HL-60/S4 (cell line): ENCODE data around the gene OPCML.

Source experiments
- in situ Hi-C: fragments of 300-500 bp; cut with MboI; formaldehyde crosslinking; loops from 2 replicates; pipeline ENCODE4 v1.14.3; 2022; ENCODE audit warnings: low sequenced_read_pairs

Gene OPCML

GRCh38 chr11:132650969-132651720 is 881.2 kb downstream of the OPCML start:
- in situ Hi-C loops, result no loop called here

- in situ Hi-C loops, result no loop called here
Measured at GRCh38 chr11:132649277-132649676, 883.0 kb downstream of the OPCML start.

- in situ Hi-C loops, result no loop called here
Measured at GRCh38 chr11:132648851-132649250, 883.5 kb downstream of the OPCML start.

GRCh38 chr11:132646890-132647289 is 885.4 kb downstream of the OPCML start:
- in situ Hi-C loops, result no loop called here

GRCh38 chr11:132644520-132645239 is 887.6 kb downstream of the OPCML start:
- in situ Hi-C loops, result no loop called here

- in situ Hi-C loops, result no loop called here
Measured at GRCh38 chr11:132643239-132643638, 889.1 kb downstream of the OPCML start.

GRCh38 chr11:132640952-132641351 is 891.3 kb downstream of the OPCML start:
- in situ Hi-C loops, result no loop called here

GRCh38 chr11:132639986-132640385 is 892.3 kb downstream of the OPCML start:
- in situ Hi-C loops, result no loop called here

- in situ Hi-C loops, result no loop called here
Measured at GRCh38 chr11:132639403-132639802, 892.9 kb downstream of the OPCML start.

GRCh38 chr11:132638423-132638822 is 893.9 kb downstream of the OPCML start:
- in situ Hi-C loops, result no loop called here

GRCh38 chr11:132636523-132636922 is 895.8 kb downstream of the OPCML start:
- in situ Hi-C loops, result no loop called here

GRCh38 chr11:132632641-132633124 is 899.6 kb downstream of the OPCML start:
- in situ Hi-C loops, result no loop called here

GRCh38 chr11:132631989-132632388 is 900.3 kb downstream of the OPCML start:
- in situ Hi-C loops, result no loop called here

GRCh38 chr11:132627981-132628380 is 904.3 kb downstream of the OPCML start:
- in situ Hi-C loops, result no loop called here

GRCh38 chr11:132626446-132626845 is 905.9 kb downstream of the OPCML start:
- in situ Hi-C loops, result no loop called here

GRCh38 chr11:132623511-132623910 is 908.8 kb downstream of the OPCML start:
- in situ Hi-C loops, result no loop called here

- in situ Hi-C loops, result no loop called here
Measured at GRCh38 chr11:132621976-132622580, 910.2 kb downstream of the OPCML start.

- in situ Hi-C loops, result no loop called here
Measured at GRCh38 chr11:132620423-132620822, 911.9 kb downstream of the OPCML start.

GRCh38 chr11:132610791-132611190 is 921.5 kb downstream of the OPCML start:
- in situ Hi-C loops, result no loop called here

- in situ Hi-C loops, result no loop called here
Measured at GRCh38 chr11:132610216-132610615, 922.1 kb downstream of the OPCML start.

GRCh38 chr11:132607575-132607974 is 924.7 kb downstream of the OPCML start:
- in situ Hi-C loops, result no loop called here
